ENCODE results near the gene CDC5L.

- TF ChIP-seq POLR2AphosphoS5 (IDR thresholded peaks at IDR 0.05) = no peak
- TF ChIP-seq CTCF (IDR thresholded peaks at IDR 0.05) = no peak
Measured at GRCh38 chr6:44396968-44397367, 9.5 kb downstream of the CDC5L start.

All from prostate gland (tissue), 2 donors.